CD4-positive, alpha-beta T cell treated with Interleukin-2 at 100 ng/mL for 4 hours (primary cell): ENCODE measurements around the gene GRXCR2.
"Not testable (repeated sequence)": the region's sequence is repeated elsewhere in the genome, so short reads cannot be mapped to it uniquely, and the experiment has no call there.

ENCODE experiments used
- DNase-seq: peaks from one replicate; pipeline ENCODE4 v3.0.0-alpha.2; 2020; ENCODE audit warnings: low spot score

The GRXCR2 gene

GRCh38 chr5:145872914-145873313 lies at the start of gene GRXCR2:
TSS of gene GRXCR2 (minus strand) at chr5:145873014. CDS start at chr5:145872968, 46 bp downstream.
- no peak for DNase-seq

GRCh38 chr5:145922059-145922458 lies 49.2 kb upstream of the GRXCR2 start:
- no peak for DNase-seq

- no peak for DNase-seq
Observed at GRCh38 chr5:145921211-145921610, 48.4 kb upstream of the GRXCR2 start.

GRCh38 chr5:145920542-145921210 lies 47.9 kb upstream of the GRXCR2 start:
- DNase-seq = no peak

GRCh38 chr5:145919413-145919812 lies 46.6 kb upstream of the GRXCR2 start:
- no peak for DNase-seq

- DNase-seq = no peak
Observed at GRCh38 chr5:145918397-145918796, 45.6 kb upstream of the GRXCR2 start.

GRCh38 chr5:145917288-145917687 lies 44.5 kb upstream of the GRXCR2 start:
- no peak for DNase-seq

GRCh38 chr5:145915970-145916638 lies 43.3 kb upstream of the GRXCR2 start:
- DNase-seq = no peak

GRCh38 chr5:145913701-145914100 lies 40.9 kb upstream of the GRXCR2 start:
- DNase-seq = no peak

GRCh38 chr5:145912594-145912993 lies 39.8 kb upstream of the GRXCR2 start:
- DNase-seq = no peak

- DNase-seq = no peak
Observed at GRCh38 chr5:145912019-145912418, 39.2 kb upstream of the GRXCR2 start.

- DNase-seq = no peak
Observed at GRCh38 chr5:145911164-145911563, 38.4 kb upstream of the GRXCR2 start.

- DNase-seq = no peak
Observed at GRCh38 chr5:145908206-145908960, 35.6 kb upstream of the GRXCR2 start.

- no peak for DNase-seq
Observed at GRCh38 chr5:145906401-145906800, 33.6 kb upstream of the GRXCR2 start.

- no peak for DNase-seq
Observed at GRCh38 chr5:145904743-145905142, 31.9 kb upstream of the GRXCR2 start.

- DNase-seq = no peak
Observed at GRCh38 chr5:145903867-145904266, 31.1 kb upstream of the GRXCR2 start.

GRCh38 chr5:145903113-145903512 lies 30.3 kb upstream of the GRXCR2 start:
- DNase-seq = no peak

GRCh38 chr5:145902421-145902820 lies 29.6 kb upstream of the GRXCR2 start:
- no peak for DNase-seq

GRCh38 chr5:145898171-145898570 lies 25.4 kb upstream of the GRXCR2 start:
- no peak for DNase-seq

- DNase-seq = not testable (repeated sequence)
Observed at GRCh38 chr5:145891378-145891777, 18.6 kb upstream of the GRXCR2 start.

GRCh38 chr5:145889611-145890010 lies 16.8 kb upstream of the GRXCR2 start:
- DNase-seq = no peak

- DNase-seq = no peak
Observed at GRCh38 chr5:145887976-145888574, 15.3 kb upstream of the GRXCR2 start.

- no peak for DNase-seq
Observed at GRCh38 chr5:145887217-145887616, 14.4 kb upstream of the GRXCR2 start.
